MM.1S (cell line): ENCODE data around the gene ZNF470.

ENCODE experiments used
- DNase-seq: peaks from one replicate; pipeline ENCODE4 v3.0.0-alpha.2; 2015
- H2AFZ ChIP-seq: fragments of 300-600 bp; sonication (generic); 2 replicates; pipeline ENCODE4 v1.6.0; 2016; ENCODE audit warnings: antibody characterized with exemption, low read length
- H3F3A ChIP-seq: fragments of 300-600 bp; sonication (generic); 2 replicates; pipeline ENCODE4 v1.6.1; 2016; ENCODE audit warnings: mild to moderate bottlenecking, antibody characterized with exemption, low read length, moderate library complexity, mixed read lengths; ENCODE audit not compliant: insufficient read depth
- H3K27ac ChIP-seq: fragments of 300-600 bp; sonication (generic); 2 replicates; pipeline ENCODE4 v1.5.1; 2016; ENCODE audit warnings: mild to moderate bottlenecking, low read length
- H3K27me3 ChIP-seq: fragments of 300-600 bp; sonication (generic); replicated peaks from 2 replicates; pipeline ENCODE4 v1.6.0; 2016; ENCODE audit warnings: low read length; ENCODE audit not compliant: insufficient read depth
- H3K36me3 ChIP-seq: fragments of 300-600 bp; sonication (generic); replicated peaks from 2 replicates; pipeline ENCODE4 v1.6.1; 2016; ENCODE audit warnings: mild to moderate bottlenecking, low read length, mixed read lengths; ENCODE audit not compliant: insufficient read depth
- H3K4me1 ChIP-seq: fragments of 300-600 bp; sonication (generic); 2 replicates; pipeline ENCODE4 v1.6.1; 2016; ENCODE audit warnings: low read length, mixed read lengths
- H3K4me2 ChIP-seq: fragments of 300-600 bp; sonication (generic); 2 replicates; pipeline ENCODE4 v1.6.0; 2016; ENCODE audit warnings: low read depth, low read length
- H3K4me3 ChIP-seq: fragments of 300-600 bp; sonication (generic); 2 replicates; pipeline ENCODE4 v1.5.1; 2016; ENCODE audit warnings: low read length, mixed read lengths
- H3K79me2 ChIP-seq: fragments of 300-600 bp; sonication (generic); 2 replicates; pipeline ENCODE4 v1.6.1; 2016; ENCODE audit warnings: mixed run types, low read length, mixed read lengths
- H3K9ac ChIP-seq: fragments of 300-600 bp; sonication (generic); 2 replicates; pipeline ENCODE4 v1.6.1; 2016; ENCODE audit warnings: low read length, mixed read lengths
- H3K9me2 ChIP-seq: fragments of 300-600 bp; sonication (generic); replicated peaks from 2 replicates; pipeline ENCODE4 v1.6.1; 2016; ENCODE audit warnings: mild to moderate bottlenecking, low read length, mixed read lengths; ENCODE audit not compliant: insufficient read depth
- H3K9me3 ChIP-seq: fragments of 300-600 bp; sonication (generic); replicated peaks from 2 replicates; pipeline ENCODE4 v1.6.1; 2016; ENCODE audit warnings: mild to moderate bottlenecking, low read length, mixed read lengths; ENCODE audit not compliant: insufficient read depth
- H4K20me1 ChIP-seq: fragments of 300-600 bp; sonication (generic); 2 replicates; pipeline ENCODE4 v1.6.1; 2016; ENCODE audit warnings: mild to moderate bottlenecking, low read length, moderate library complexity, mixed read lengths; ENCODE audit not compliant: insufficient read depth
- EZH2 ChIP-seq: fragments of 300-600 bp; sonication (generic); optimal IDR thresholded peaks from 2 replicates; pipeline ENCODE3; 2017; ENCODE audit warnings: low read depth, mild to moderate bottlenecking, antibody characterized with exemption, low read length, mixed read lengths
- EZH2phosphoT487 ChIP-seq: fragments of 300-600 bp; sonication (generic); IDR thresholded peaks from 2 replicates; pipeline ENCODE4 v1.6.1; 2018; ENCODE audit warnings: antibody characterized with exemption, low read length
- TF ChIP-seq, protein P1 (sequence below): fragments of 300-600 bp; sonication (generic); IDR thresholded peaks from 2 replicates; pipeline ENCODE4 v1.5.1; 2016; ENCODE audit warnings: antibody characterized with exemption, low read length, mixed read lengths

The ZNF470 gene

DNA sequence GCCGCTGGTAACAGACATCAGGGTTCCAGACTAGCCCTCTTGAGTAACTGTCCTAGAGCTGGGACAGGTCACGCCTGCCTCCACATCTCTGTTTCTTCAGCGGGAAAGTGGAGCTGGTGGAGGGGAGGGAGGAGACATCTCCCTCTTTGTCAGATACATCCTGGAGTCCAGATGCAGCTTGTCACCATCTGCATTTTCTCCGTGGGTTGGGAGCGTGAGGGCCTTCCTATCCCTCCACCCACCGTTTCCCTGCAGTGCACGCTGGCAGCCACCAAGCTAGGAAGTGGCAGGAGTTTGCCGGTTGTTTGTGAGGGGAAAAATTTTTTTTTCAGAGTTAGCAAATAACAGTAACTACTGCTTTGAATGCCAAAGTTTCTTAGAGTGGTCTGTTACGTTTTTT lies 55.7 kb downstream of the ZNF470 start:
- H3K27me3 ChIP-seq: no peaks in the 10 kb centered on the region
- no peaks in the 10 kb centered on the region for H3F3A ChIP-seq
- TF ChIP-seq EZH2: no peak
- TF ChIP-seq, protein P1, sequence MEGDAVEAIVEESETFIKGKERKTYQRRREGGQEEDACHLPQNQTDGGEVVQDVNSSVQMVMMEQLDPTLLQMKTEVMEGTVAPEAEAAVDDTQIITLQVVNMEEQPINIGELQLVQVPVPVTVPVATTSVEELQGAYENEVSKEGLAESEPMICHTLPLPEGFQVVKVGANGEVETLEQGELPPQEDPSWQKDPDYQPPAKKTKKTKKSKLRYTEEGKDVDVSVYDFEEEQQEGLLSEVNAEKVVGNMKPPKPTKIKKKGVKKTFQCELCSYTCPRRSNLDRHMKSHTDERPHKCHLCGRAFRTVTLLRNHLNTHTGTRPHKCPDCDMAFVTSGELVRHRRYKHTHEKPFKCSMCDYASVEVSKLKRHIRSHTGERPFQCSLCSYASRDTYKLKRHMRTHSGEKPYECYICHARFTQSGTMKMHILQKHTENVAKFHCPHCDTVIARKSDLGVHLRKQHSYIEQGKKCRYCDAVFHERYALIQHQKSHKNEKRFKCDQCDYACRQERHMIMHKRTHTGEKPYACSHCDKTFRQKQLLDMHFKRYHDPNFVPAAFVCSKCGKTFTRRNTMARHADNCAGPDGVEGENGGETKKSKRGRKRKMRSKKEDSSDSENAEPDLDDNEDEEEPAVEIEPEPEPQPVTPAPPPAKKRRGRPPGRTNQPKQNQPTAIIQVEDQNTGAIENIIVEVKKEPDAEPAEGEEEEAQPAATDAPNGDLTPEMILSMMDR: no peak
- no peak for TF ChIP-seq EZH2phosphoT487
- H3K79me2 ChIP-seq: no peaks in the 10 kb centered on the region
- H3K27ac ChIP-seq: no peak overlapping the region
- H3K36me3 ChIP-seq: no peaks in the 10 kb centered on the region; the same call in 1 of the 2 replicates
- H3K9me3 ChIP-seq: no peaks in the 10 kb centered on the region
- no peak for DNase-seq
- no peak overlapping the region for H3K4me2 ChIP-seq
- H4K20me1 ChIP-seq: no peaks in the 10 kb centered on the region
- no peaks in the 10 kb centered on the region for H3K9me2 ChIP-seq
- no peaks in the 10 kb centered on the region for H3K4me1 ChIP-seq
- no peak overlapping the region for H2AFZ ChIP-seq
- no peak overlapping the region for H3K9ac ChIP-seq
- H3K4me3 ChIP-seq: no peak overlapping the region

DNA sequence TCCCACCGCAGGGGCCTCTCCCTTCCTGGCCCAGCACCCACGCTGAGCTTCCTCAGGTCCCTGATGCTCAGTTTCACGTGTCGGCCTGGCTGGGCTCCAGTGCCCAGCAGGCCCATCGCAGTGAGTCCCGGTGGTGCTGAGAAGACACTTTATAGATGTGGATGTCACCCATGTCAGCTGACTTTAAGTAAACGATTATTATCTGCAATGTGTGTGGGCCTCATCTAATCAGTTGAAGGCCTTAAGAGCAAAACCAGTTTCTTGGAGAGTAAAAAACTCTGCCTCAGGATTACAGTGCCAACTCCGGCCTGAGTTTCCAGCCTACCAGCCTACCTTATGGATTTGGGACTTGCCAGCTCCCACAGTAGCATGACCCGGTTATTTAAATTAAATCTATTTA lies 58.4 kb downstream of the ZNF470 start:
- Histone ChIP-seq H3K9me2 (no peaks in the 10 kb centered on the region), H3K4me3 (no peak overlapping the region), H3K36me3 (no peaks in the 10 kb centered on the region; the same call in 1 of the 2 replicates), H3K9me3 (no peaks in the 10 kb centered on the region), H3K4me2 (no peak overlapping the region), H4K20me1 (no peaks in the 10 kb centered on the region), H3K9ac (no peak overlapping the region), H3K27ac (no peak overlapping the region), H3K4me1 (no peaks in the 10 kb centered on the region), H3F3A (no peaks in the 10 kb centered on the region), H3K27me3 (no peaks in the 10 kb centered on the region), H3K79me2 (no peaks in the 10 kb centered on the region), H2AFZ (no peak overlapping the region)
- TF ChIP-seq, protein P1: no peak
- TF ChIP-seq EZH2phosphoT487 (no peak), EZH2 (no peak)
- no peak for DNase-seq

DNA sequence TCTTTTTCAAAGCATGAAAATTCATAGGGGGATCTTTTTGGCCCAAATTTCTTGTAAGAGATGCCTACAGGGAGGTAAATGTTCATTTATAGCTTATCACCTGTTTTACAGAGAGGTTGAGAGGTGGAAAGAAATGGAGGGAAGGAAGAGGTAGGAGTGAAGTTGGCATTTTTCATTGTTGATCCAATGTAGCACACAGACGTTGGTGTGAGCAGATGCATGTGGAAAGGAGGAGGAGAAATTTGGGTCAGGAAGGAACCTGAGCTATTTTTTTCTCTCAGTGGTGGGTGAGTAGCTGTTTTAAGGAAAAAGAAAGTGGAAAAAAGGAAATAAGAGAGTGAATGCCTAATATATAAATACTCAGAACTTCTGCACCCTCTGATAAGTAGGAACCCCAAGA lies 65.8 kb downstream of the ZNF470 start:
- Histone ChIP-seq H3K27me3 (no peaks in the 10 kb centered on the region), H3K9me2 (no peaks in the 10 kb centered on the region), H3K36me3 (no peaks in the 10 kb centered on the region), H4K20me1 (no peaks in the 10 kb centered on the region), H2AFZ (no peak overlapping the region), H3K79me2 (no peaks in the 10 kb centered on the region), H3K9me3 (no peaks in the 10 kb centered on the region), H3K4me3 (no peak overlapping the region), H3K9ac (no peak overlapping the region), H3K27ac (no peak overlapping the region), H3F3A (no peaks in the 10 kb centered on the region), H3K4me2 (no peak overlapping the region), H3K4me1 (no peaks in the 10 kb centered on the region)
- no peak for TF ChIP-seq EZH2phosphoT487
- TF ChIP-seq, protein P1: no peak
- no peak for TF ChIP-seq EZH2
- no peak for DNase-seq
